Peyer's patch (tissue), 4 donors: Measurements from ENCODE around the gene SESN3. TPM values are rescaled to one million over a fixed set of nuclear protein-coding genes. Genes with fewer than 3 reads are reported as not detected.
A peak's percentile ranks its signal among the peaks of the same experiment; 100 is the strongest.

Experiments used
- DNase-seq, 3 donors: peaks; one replicate each; pipeline ENCODE4 v3.0.0-alpha.2; 2017 to 2019
- H3K27ac ChIP-seq, 4 donors: fragments of 200-600 bp; sonication (generic); one replicate each; pipeline ENCODE4 v1.5.1; 2016 to 2019
- H3K27me3 ChIP-seq, 2 donors: fragments of 200-600 bp; sonication (generic); one replicate each; pipeline ENCODE4 v1.5.1; 2019
- H3K36me3 ChIP-seq, 3 donors: fragments of 200-600 bp; sonication (generic); one replicate each; pipeline ENCODE4 v1.5.1; 2016 to 2019
- H3K4me1 ChIP-seq, 4 donors: fragments of 200-600 bp; sonication (generic); one replicate each; pipeline ENCODE4 v1.5.1; 2016 to 2019
- H3K4me3 ChIP-seq, 4 donors: fragments of 200-600 bp; sonication (generic); 1 replicate in 3 of 4; 2 replicates in 1 of 4; pipeline ENCODE4 v1.5.1; 2016 to 2019; ENCODE audit warnings: mild to moderate bottlenecking in 1 of 4
- H3K9me3 ChIP-seq, 4 donors: fragments of 200-600 bp; sonication (generic); one replicate each; pipeline ENCODE4 v1.5.1; 2016 to 2019; ENCODE audit warnings: mild to moderate bottlenecking in 1 of 4
- POLR2A ChIP-seq, 2 donors: fragments of 450-650 bp; IDR thresholded peaks; one replicate each; pipeline ENCODE4 v1.5.1; 2017; ENCODE audit warnings: antibody characterized with exemption in 2 of 2, mild to moderate bottlenecking in 2 of 2, moderate library complexity in 2 of 2
- total RNA-seq, 4 donors: library from RNA; depleted of rRNA; stranded (reverse); fragments of >200 nt; gene quantifications; one replicate each; pipeline ENCODE4 v1.1.0, GENCODE V29; 2016
- TF ChIP-seq, protein P1 (sequence below), 6 experiments: fragments of 450-650 bp in 4 of 6; fragments of 200-600 bp in 2 of 6; sonication (generic) in 1 of 6; IDR thresholded peaks; one replicate each; pipeline ENCODE4 v1.5.1; 2017 to 2019; ENCODE audit warnings: antibody characterized with exemption in 6 of 6, mild to moderate bottlenecking in 3 of 6, moderate library complexity in 1 of 6

SESN3 gene
- total RNA-seq, 4 donors from 2014 or later: 23.1 to 52.8 (median 28.4) TPM

DNA sequence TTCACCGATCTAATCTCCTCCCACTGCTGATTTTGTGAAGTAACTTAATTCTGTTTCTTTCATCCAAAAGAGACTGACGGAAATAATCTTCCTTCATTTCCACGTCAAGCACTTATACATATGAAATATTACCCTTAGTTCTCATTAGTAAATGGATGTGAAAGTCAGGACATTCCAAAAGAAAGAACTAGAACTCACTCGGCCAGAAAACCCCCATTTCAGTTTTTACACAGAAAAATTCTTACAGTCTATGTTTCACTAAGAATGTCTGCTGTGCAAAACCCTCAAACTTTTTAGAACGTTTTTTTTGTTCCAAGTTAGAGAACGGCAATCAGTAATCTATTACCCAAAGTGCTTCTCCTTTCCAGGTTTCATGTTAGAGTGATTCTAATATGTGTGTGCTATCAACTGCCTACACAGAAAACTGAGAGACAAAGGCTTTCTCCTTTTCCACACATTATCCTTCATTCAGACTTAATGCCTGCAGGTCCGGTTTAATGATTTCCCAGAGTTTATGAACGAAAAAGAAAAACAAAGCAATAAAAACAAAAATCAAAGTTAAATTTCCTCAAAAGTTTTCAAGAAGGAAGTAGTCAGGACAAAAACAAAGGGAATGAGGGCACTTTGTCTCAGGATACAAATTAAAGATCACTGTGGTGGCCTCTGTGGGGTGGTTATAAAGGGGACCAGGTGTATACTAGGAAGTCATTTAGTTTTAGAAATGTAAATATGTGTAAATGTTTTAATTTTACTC, 11.3 kb upstream of the SESN3 start:
- DNase-seq: no peak
- Histone ChIP-seq H3K27me3 (no peaks in the 10 kb centered on the region), H3K4me3 (no peak overlapping the region), H3K9me3 (no peaks in the 10 kb centered on the region), H3K27ac (peak overlapping the region; percentile 3 to 60 (median 40)), H3K4me1 (peaks cover 0 to 11% (median 5%) of the 10 kb centered on the region in 4 donors), H3K36me3 (no peaks in the 10 kb centered on the region)
- TF ChIP-seq, protein P1, sequence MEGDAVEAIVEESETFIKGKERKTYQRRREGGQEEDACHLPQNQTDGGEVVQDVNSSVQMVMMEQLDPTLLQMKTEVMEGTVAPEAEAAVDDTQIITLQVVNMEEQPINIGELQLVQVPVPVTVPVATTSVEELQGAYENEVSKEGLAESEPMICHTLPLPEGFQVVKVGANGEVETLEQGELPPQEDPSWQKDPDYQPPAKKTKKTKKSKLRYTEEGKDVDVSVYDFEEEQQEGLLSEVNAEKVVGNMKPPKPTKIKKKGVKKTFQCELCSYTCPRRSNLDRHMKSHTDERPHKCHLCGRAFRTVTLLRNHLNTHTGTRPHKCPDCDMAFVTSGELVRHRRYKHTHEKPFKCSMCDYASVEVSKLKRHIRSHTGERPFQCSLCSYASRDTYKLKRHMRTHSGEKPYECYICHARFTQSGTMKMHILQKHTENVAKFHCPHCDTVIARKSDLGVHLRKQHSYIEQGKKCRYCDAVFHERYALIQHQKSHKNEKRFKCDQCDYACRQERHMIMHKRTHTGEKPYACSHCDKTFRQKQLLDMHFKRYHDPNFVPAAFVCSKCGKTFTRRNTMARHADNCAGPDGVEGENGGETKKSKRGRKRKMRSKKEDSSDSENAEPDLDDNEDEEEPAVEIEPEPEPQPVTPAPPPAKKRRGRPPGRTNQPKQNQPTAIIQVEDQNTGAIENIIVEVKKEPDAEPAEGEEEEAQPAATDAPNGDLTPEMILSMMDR (IDR thresholded peaks at IDR 0.05): no peak
- TF ChIP-seq POLR2A (IDR thresholded peaks at IDR 0.05): no peak

DNA sequence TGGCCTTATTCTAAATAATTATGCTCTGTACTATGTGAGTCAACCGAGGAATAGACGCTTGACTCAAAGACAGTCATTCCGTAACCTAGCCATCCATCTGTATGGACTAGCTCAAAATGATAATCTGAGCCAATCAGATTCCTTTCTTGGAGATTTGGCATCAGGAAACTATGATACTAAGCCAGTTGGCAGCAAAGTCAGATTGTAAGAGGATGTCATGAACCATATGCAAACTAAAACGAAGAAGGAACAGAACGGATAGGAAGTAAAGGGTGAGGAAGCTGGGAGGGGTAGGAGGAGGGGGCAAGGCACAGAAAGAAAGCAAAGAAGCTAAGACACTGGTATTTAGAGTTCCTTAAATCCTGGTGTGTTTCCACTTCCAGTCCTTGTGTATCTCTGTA, 10.7 kb upstream of the SESN3 start:
- H3K4me1 ChIP-seq: peaks cover 0 to 11% (median 5%) of the 10 kb centered on the region in 4 donors
- no peak overlapping the region for H3K4me3 ChIP-seq
- no peak for DNase-seq
- no peaks in the 10 kb centered on the region for H3K9me3 ChIP-seq
- H3K27me3 ChIP-seq: no peaks in the 10 kb centered on the region
- peak overlapping the region in 3 of 4 donors; percentile 3 to 47 (median 33) for H3K27ac ChIP-seq
- TF ChIP-seq, protein P1 (IDR thresholded peaks at IDR 0.05): no peak
- TF ChIP-seq POLR2A (IDR thresholded peaks at IDR 0.05): no peak
- no peaks in the 10 kb centered on the region for H3K36me3 ChIP-seq

DNA sequence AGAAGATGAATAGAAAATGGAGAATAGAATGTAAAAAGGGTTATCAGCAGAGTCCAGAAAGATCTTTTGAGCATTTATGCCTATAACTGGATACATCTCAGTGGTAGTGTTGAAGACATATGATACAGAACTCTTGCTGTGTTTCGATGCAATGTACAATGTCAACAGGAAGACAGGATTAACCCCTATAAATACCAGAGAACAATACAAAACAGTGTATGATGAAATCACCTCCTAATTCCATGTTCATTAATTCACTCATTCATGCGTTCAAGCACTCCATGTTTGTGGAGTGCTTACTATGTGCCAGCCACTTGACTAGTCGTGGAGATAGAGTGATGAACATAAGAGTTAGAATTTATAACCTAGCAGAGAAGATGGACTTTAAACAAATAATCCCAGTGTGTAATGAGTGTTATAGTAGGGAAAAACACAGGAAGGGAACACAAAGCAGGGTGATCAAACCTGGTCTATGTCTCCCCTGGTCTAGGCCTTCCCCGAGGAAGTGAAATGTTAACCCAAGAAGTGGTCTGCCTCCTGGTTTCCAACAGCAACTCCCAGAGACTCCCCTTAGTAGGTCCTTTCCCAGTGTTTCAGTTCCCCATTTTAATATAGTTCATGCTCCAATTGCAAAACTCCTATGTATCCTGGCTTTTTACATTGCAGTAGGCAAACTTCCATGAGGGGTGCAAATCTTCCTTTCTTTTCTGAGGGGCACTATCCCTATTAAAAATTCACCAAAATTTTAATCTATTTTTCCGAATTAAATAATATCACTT, 9.1 kb upstream of the SESN3 start:
- Histone ChIP-seq H3K4me3 (no peak overlapping the region), H3K27ac (no peak overlapping the region), H3K27me3 (no peaks in the 10 kb centered on the region), H3K4me1 (peaks cover 0 to 11% (median 5%) of the 10 kb centered on the region in 4 donors), H3K9me3 (no peaks in the 10 kb centered on the region), H3K36me3 (no peaks in the 10 kb centered on the region)
- no peak for DNase-seq
- TF ChIP-seq, protein P1 (IDR thresholded peaks at IDR 0.05): no peak
- TF ChIP-seq POLR2A (IDR thresholded peaks at IDR 0.05): no peak

DNA sequence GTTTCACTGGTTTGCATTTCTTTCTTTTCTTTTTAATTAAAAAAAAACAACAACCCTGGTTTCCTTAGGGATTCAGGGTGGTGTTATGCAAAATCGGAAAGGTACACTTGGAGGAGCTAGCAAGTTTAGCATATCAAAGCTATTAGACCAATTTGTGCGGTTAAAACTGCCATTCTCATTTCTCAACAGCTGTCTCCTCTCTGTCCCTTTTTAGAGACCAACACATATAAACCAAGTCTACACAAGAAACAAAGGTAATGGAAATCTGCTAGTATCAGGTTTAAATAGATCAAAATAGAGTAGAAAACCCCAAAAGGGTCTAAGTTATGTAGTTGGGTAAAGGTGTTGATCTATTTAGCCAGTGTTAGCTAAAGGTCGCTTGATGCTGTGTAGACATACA, 1.7 kb upstream of the SESN3 start:
- Histone ChIP-seq H3K9me3 (no peaks in the 10 kb centered on the region), H3K4me3 (peak overlapping the region; percentile 46 to 94 (median 90)), H3K4me1 (peaks cover 0 to 6% (median 2%) of the 10 kb centered on the region in 4 donors), H3K27ac (peak overlapping the region; percentile 87 to 99 (median 91)), H3K27me3 (no peaks in the 10 kb centered on the region), H3K36me3 (no peaks in the 10 kb centered on the region)
- DNase-seq: no peak
- TF ChIP-seq, protein P1 (IDR thresholded peaks at IDR 0.05): no peak
- no peak for TF ChIP-seq POLR2A (IDR thresholded peaks at IDR 0.05)

DNA sequence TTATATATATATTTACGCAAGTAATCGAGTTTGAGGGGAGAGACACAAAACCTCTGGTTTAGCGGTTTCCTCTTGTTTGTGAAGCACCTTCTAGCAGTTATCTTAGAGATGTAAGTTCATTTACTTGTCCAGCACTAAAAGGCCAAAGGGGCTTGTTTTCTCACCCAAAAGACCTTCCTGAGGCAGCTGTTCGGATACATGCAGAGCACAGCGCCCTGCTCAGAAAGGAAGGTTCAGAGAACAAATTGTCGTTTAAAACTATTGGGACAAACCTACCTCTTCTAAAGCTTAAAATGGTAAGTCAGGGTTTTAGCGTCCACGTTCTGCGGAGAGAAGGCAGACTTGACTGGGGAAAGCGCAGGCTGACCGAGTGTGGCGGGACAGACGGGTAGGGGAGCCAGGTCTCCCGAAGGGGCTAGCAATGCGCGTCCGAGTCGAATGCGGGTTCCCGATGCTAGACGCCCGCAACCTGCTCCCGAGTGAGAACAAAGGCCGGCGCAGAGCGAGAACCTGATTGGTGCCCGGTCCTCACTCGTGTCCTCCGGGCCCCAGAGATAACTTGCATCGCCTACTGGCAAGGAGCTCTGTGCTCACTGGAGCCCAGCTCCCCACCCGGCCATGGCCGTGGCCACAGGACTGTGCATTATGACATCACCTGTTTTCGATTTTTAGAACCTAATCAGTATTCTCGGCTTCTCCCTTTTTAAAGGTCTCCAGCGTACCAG, 1.0 kb upstream of the SESN3 start:
- TF ChIP-seq POLR2A (IDR thresholded peaks at IDR 0.05): peak in 1 of 2 donors; percentile 53
- TF ChIP-seq, protein P1 (IDR thresholded peaks at IDR 0.05): peak in 2 of 6 experiments; percentile 13 to 20
- Histone ChIP-seq H3K4me1 (peaks cover 0 to 10% (median 3%) of the 10 kb centered on the region in 4 donors), H3K36me3 (no peaks in the 10 kb centered on the region), H3K27me3 (no peaks in the 10 kb centered on the region), H3K9me3 (no peaks in the 10 kb centered on the region), H3K27ac (peak overlapping the region; percentile 87 to 99 (median 91)), H3K4me3 (peak overlapping the region; percentile 46 to 94 (median 90))
- DNase-seq: peak; percentile 82 to 93 (median 87)
